SK-N-SH treated with all-trans-retinoic acid at 6 μM for 48 hours (cell line): ENCODE results near the gene FNDC3B.
A peak's percentile ranks its signal among the peaks of the same experiment; 100 is the strongest.

Experiments
- ATAC-seq: fragments of 200-7000 bp; cut with Tn5 transposase; 3 replicates; pipeline ENCODE4 v1.9.1; 2020; ENCODE audit warnings: mild to moderate bottlenecking, moderate library complexity
- ARNTL ChIP-seq: fragments of 450-650 bp; formaldehyde crosslinking; IDR thresholded peaks from 2 replicates; pipeline ENCODE4 v1.5.0; 2020; ENCODE audit warnings: low read depth, mild to moderate bottlenecking, moderate library complexity, borderline replicate concordance
- CREB5 ChIP-seq: fragments of 250-450 bp; sonication (Bioruptor Pico); IDR thresholded peaks from 2 replicates; pipeline ENCODE4 v1.5.1; 2020; ENCODE audit warnings: low read depth, mild to moderate bottlenecking, moderate library complexity
- CSDC2 ChIP-seq: fragments of 250-450 bp; sonication (Bioruptor Pico); IDR thresholded peaks from 2 replicates; pipeline ENCODE4 v1.5.0; 2020; ENCODE audit warnings: mild to moderate bottlenecking, moderate library complexity
- CSRNP3 ChIP-seq: fragments of 250-450 bp; sonication (Bioruptor Pico); IDR thresholded peaks from 2 replicates; pipeline ENCODE4 v1.5.1; 2021; ENCODE audit warnings: mild to moderate bottlenecking, moderate library complexity
- ESRRG ChIP-seq: fragments of 250-450 bp; sonication (Bioruptor Pico); IDR thresholded peaks from 2 replicates; pipeline ENCODE4 v1.6.1; 2021; ENCODE audit warnings: mild to moderate bottlenecking
- GLIS3 ChIP-seq: fragments of 250-450 bp; sonication (Bioruptor Pico); IDR thresholded peaks from 2 replicates; pipeline ENCODE4 v1.5.0; 2020; ENCODE audit warnings: mild to moderate bottlenecking, moderate library complexity
- ISL1 ChIP-seq: fragments of 250-450 bp; sonication (Bioruptor Pico); IDR thresholded peaks from 2 replicates; pipeline ENCODE4 v2.1.2; 2022; ENCODE audit warnings: mild to moderate bottlenecking, moderate library complexity
- PATZ1 ChIP-seq: fragments of 250-450 bp; sonication (Bioruptor Pico); IDR thresholded peaks from 2 replicates; pipeline ENCODE4 v1.8.0; 2020; ENCODE audit warnings: mild to moderate bottlenecking, moderate library complexity, borderline replicate concordance
- POU6F1 ChIP-seq: fragments of 250-450 bp; sonication (Bioruptor Pico); IDR thresholded peaks from 2 replicates; pipeline ENCODE4 v1.8.0; 2021; ENCODE audit warnings: low read depth, mild to moderate bottlenecking, moderate library complexity, borderline replicate concordance
- PPARA ChIP-seq: fragments of 250-450 bp; sonication (Bioruptor Pico); IDR thresholded peaks from 2 replicates; pipeline ENCODE4 v1.5.0; 2020; ENCODE audit warnings: mild to moderate bottlenecking, borderline replicate concordance
- SNAI2 ChIP-seq: fragments of 250-450 bp; sonication (Bioruptor Pico); IDR thresholded peaks from 2 replicates; pipeline ENCODE4 v1.5.0; 2020; ENCODE audit warnings: mild to moderate bottlenecking, moderate library complexity
- TCF4 ChIP-seq: fragments of 250-450 bp; sonication (Bioruptor Pico); IDR thresholded peaks from 2 replicates; pipeline ENCODE4 v1.8.0; 2021; ENCODE audit warnings: mild to moderate bottlenecking, moderate library complexity, borderline replicate concordance
- TOX ChIP-seq: fragments of 250-450 bp; sonication (Bioruptor Pico); IDR thresholded peaks from 2 replicates; pipeline ENCODE4 v1.8.0; 2021; ENCODE audit warnings: mild to moderate bottlenecking, moderate library complexity, borderline replicate concordance
- TSHZ2 ChIP-seq: fragments of 250-450 bp; sonication (Bioruptor Pico); IDR thresholded peaks from 2 replicates; pipeline ENCODE4 v1.5.0; 2020; ENCODE audit warnings: mild to moderate bottlenecking, moderate library complexity
- ZC3H10 ChIP-seq: fragments of 250-450 bp; sonication (Bioruptor Pico); IDR thresholded peaks from 2 replicates; pipeline ENCODE4 v1.5.1; 2021; ENCODE audit warnings: mild to moderate bottlenecking, moderate library complexity
- ZNF565 ChIP-seq: fragments of 450-650 bp; formaldehyde crosslinking; conservative IDR thresholded peaks from 2 replicates; pipeline ENCODE4 v1.5.0; 2020; ENCODE audit warnings: low read depth, mild to moderate bottlenecking, moderate library complexity
- ZNF70 ChIP-seq: fragments of 450-650 bp; formaldehyde crosslinking; IDR thresholded peaks from 2 replicates; pipeline ENCODE4 v1.5.0; 2020; ENCODE audit warnings: mild to moderate bottlenecking, moderate library complexity
- ZNF8 ChIP-seq: fragments of 450-650 bp; formaldehyde crosslinking; IDR thresholded peaks from 2 replicates; pipeline ENCODE4 v1.5.0; 2020; ENCODE audit warnings: mild to moderate bottlenecking, moderate library complexity

Gene FNDC3B

GRCh38 chr3:172354931-172355499, 315.6 kb downstream of the FNDC3B start:
- TF ChIP-seq TOX (CRISPR knock-in tag) (no peak), CSDC2 (CRISPR knock-in tag) (no peak), ZNF8 (CRISPR knock-in tag) (no peak), ZNF70 (CRISPR knock-in tag) (no peak), PATZ1 (CRISPR knock-in tag) (peak; percentile 77), POU6F1 (CRISPR knock-in tag) (peak; percentile 70; the same call in 1 of the 2 replicates), GLIS3 (no peak), CREB5 (CRISPR knock-in tag) (no peak), ARNTL (CRISPR knock-in tag) (no peak), ZC3H10 (CRISPR knock-in tag) (peak; percentile 88), ESRRG (CRISPR knock-in tag) (no peak), ISL1 (CRISPR knock-in tag) (peak; percentile 97), CSRNP3 (no peak)
- peak; percentile 75 for ATAC-seq

- ATAC-seq, result peak; percentile 93
- TF ChIP-seq ISL1 (CRISPR knock-in tag), result peak; percentile 86
- TF ChIP-seq ZNF8 (CRISPR knock-in tag), result no peak
Measured at GRCh38 chr3:172355836-172356235, 316.5 kb downstream of the FNDC3B start.

GRCh38 chr3:172356427-172356826, 317.0 kb downstream of the FNDC3B start:
- TF ChIP-seq PPARA (CRISPR knock-in tag), result no peak
- TF ChIP-seq SNAI2, result no peak
- TF ChIP-seq TCF4 (CRISPR knock-in tag), result no peak
- no peak for TF ChIP-seq ARNTL (CRISPR knock-in tag)
- no peak for TF ChIP-seq ISL1 (CRISPR knock-in tag)
- no peak for TF ChIP-seq TSHZ2
- TF ChIP-seq CSDC2 (CRISPR knock-in tag), result no peak
- TF ChIP-seq ZC3H10 (CRISPR knock-in tag), result no peak
- no peak for TF ChIP-seq CREB5 (CRISPR knock-in tag)
- TF ChIP-seq ZNF565 (CRISPR knock-in tag), result no peak
- no peak for TF ChIP-seq PATZ1 (CRISPR knock-in tag)
- TF ChIP-seq, all 23 proteins: peak for 0
- no peak for ATAC-seq
